ENCODE results near the gene DPF3.

GRCh38 chr14:72673179-72673578, 220.7 kb downstream of the DPF3 start:
- TF ChIP-seq POLR2A (IDR thresholded peaks at IDR 0.05) (no peak), CTCF (IDR thresholded peaks at IDR 0.05) (no peak)

Measured in lower leg skin (tissue), 3 donors.